Karpas-422 (cell line): Measurements from ENCODE around the gene AGFG1. TPM values are rescaled to one million over a fixed set of nuclear protein-coding genes. Genes with fewer than 3 reads are reported as not detected.

Source experiments
- DNase-seq: peaks from one replicate; pipeline ENCODE4 v3.0.0-alpha.2; 2015
- H2AFZ ChIP-seq: fragments of 200-600 bp; sonication (generic); 2 replicates; pipeline ENCODE4 v1.6.1; 2014; ENCODE audit warnings: antibody characterized with exemption, low read length, mixed read lengths
- H3K27ac ChIP-seq: fragments of 200-600 bp; sonication (generic); 2 replicates; pipeline ENCODE4 v1.5.1; 2014; ENCODE audit warnings: mild to moderate bottlenecking, low read length, moderate library complexity
- H3K27me3 ChIP-seq: fragments of 200-600 bp; sonication (generic); 2 replicates; pipeline ENCODE4 v1.6.1; 2014; ENCODE audit warnings: low read length, mixed read lengths
- H3K36me3 ChIP-seq: fragments of 200-600 bp; sonication (generic); 2 replicates; pipeline ENCODE4 v1.6.1; 2014; ENCODE audit warnings: low read length, mixed read lengths; ENCODE audit not compliant: insufficient read depth
- H3K4me1 ChIP-seq: fragments of 200-600 bp; sonication (generic); 2 replicates; pipeline ENCODE4 v1.6.1; 2014; ENCODE audit warnings: mild to moderate bottlenecking, low read length, mixed read lengths
- H3K4me2 ChIP-seq: fragments of 200-600 bp; sonication (generic); 2 replicates; pipeline ENCODE4 v1.6.1; 2014; ENCODE audit warnings: low read length, low read depth, mild to moderate bottlenecking; ENCODE audit not compliant: poor library complexity, severe bottlenecking
- H3K4me3 ChIP-seq: fragments of 200-600 bp; sonication (generic); 2 replicates; pipeline ENCODE4 v1.5.1; 2014; ENCODE audit warnings: mild to moderate bottlenecking, antibody characterized with exemption, low read length, mixed read lengths
- H3K79me2 ChIP-seq: fragments of 200-600 bp; sonication (generic); 2 replicates; pipeline ENCODE4 v1.6.1; 2014; ENCODE audit warnings: mild to moderate bottlenecking, low read length, mixed read lengths
- H3K9ac ChIP-seq: fragments of 200-600 bp; sonication (generic); 2 replicates; pipeline ENCODE4 v1.6.0; 2014; ENCODE audit warnings: low read length
- H3K9me2 ChIP-seq: fragments of 200-600 bp; sonication (generic), shearing (Covaris generic); replicated peaks from 2 replicates; pipeline ENCODE4 v1.6.0; 2014; ENCODE audit warnings: mild to moderate bottlenecking, low read length, moderate library complexity; ENCODE audit not compliant: insufficient read depth
- H3K9me3 ChIP-seq: fragments of 300-700, 200-600 bp; sonication (generic); 2 replicates; pipeline ENCODE4 v1.6.1; 2014; ENCODE audit warnings: low read length, mixed read lengths
- H4K20me1 ChIP-seq: fragments of 200-600 bp; sonication (generic); 2 replicates; pipeline ENCODE4 v1.6.1; 2014; ENCODE audit warnings: mild to moderate bottlenecking, antibody characterized with exemption, low read length, low read depth; ENCODE audit not compliant: insufficient read depth
- total RNA-seq: library from RNA; depleted of rRNA; stranded (reverse); fragments of >200 nt; shearing (Covaris generic); gene quantifications from 2 replicates; pipeline ENCODE4 v1.2.3, GENCODE V29; 2014; ENCODE audit warnings: low replicate concordance

AGFG1 gene
- total RNA-seq, 1 experiment from 2014 or later: 121 TPM

DNA sequence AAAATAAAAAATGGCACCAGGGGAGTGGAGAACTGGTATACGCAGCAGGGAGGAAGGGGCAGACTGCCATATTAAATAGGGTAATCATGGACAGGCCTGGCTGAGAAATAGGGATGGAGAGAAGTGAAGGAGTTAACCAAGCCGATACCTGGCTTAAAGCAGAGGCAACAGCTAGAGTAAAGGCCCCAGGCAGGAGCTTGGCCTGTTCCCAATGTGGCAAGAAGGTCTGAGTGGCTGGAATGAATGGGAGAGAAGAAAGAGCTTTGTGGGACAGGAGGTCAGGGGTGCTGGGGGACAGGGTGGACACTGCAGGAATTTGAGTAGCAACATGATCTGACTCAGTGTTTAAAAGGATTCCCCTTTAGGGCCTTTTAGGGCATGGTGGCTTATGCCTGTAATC, 15.9 kb upstream of the AGFG1 start:
- Histone ChIP-seq H3K4me3 (no peak overlapping the region), H3K9me3 (no peaks in the 10 kb centered on the region), H4K20me1 (no peaks in the 10 kb centered on the region), H3K36me3 (no peaks in the 10 kb centered on the region), H3K4me1 (peaks cover 22% of the 10 kb centered on the region), H3K4me2 (no peak overlapping the region), H3K9me2 (no peaks in the 10 kb centered on the region), H3K27ac (no peak overlapping the region), H3K79me2 (no peaks in the 10 kb centered on the region), H3K27me3 (no peaks in the 10 kb centered on the region), H3K9ac (no peak overlapping the region), H2AFZ (no peak overlapping the region)
- no peak for DNase-seq

DNA sequence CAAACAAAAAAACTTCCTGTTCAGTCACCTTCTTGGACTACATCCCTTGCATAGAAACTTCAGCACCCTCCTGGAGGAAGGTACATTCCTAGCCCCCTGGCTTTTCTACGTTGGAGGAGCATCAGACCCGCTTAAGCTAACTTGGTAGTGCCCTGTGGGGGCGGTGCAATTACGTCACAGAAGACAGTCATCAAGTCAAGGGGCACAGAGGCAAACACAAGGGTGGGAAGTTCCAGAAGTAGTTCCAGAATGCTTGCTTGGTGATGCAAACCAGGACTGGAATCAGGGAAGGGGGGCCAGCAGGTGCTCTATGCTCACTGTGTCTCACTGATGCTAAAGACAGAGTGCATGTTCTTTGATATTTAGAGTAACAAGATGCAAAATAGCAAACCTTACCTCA, 15.2 kb upstream of the AGFG1 start:
- Histone ChIP-seq H3K27ac (no peak overlapping the region), H3K4me1 (peaks cover 22% of the 10 kb centered on the region), H2AFZ (no peak overlapping the region), H3K9ac (no peak overlapping the region), H3K4me2 (no peak overlapping the region), H3K9me2 (no peaks in the 10 kb centered on the region), H4K20me1 (no peaks in the 10 kb centered on the region), H3K79me2 (no peaks in the 10 kb centered on the region), H3K9me3 (no peaks in the 10 kb centered on the region), H3K4me3 (no peak overlapping the region), H3K36me3 (no peaks in the 10 kb centered on the region), H3K27me3 (no peaks in the 10 kb centered on the region)
- no peak for DNase-seq

DNA sequence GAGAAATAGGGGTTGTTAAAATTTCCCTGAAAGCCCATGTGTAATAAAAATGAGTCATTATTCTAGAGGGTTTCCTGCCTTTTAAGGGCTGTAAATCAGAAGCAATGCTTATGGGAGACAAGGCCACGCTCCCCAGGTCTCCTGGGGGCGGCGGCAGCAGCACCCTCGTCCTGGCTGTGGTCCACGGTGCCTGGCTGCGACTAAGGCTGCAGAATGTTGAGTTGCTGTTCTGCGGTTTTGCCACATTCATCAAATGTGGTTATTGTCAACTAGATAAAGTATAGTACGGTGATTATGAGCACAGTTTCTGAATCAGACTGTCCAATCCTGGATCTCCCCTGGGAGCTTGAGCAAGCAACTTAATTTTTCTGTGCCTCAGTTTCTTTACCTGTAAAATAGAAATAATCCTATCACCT, 11.9 kb upstream of the AGFG1 start:
- H3K27ac ChIP-seq: no peak overlapping the region
- H3K9me2 ChIP-seq: no peaks in the 10 kb centered on the region
- H3K4me2 ChIP-seq: peak overlapping the region; percentile 46
- peaks cover 34% of the 10 kb centered on the region for H3K4me1 ChIP-seq
- no peaks in the 10 kb centered on the region for H4K20me1 ChIP-seq
- no peak overlapping the region for H2AFZ ChIP-seq
- no peaks in the 10 kb centered on the region for H3K9me3 ChIP-seq
- H3K36me3 ChIP-seq: no peaks in the 10 kb centered on the region
- DNase-seq: peak; percentile 83
- no peaks in the 10 kb centered on the region for H3K27me3 ChIP-seq
- no peak overlapping the region for H3K9ac ChIP-seq
- no peaks in the 10 kb centered on the region for H3K79me2 ChIP-seq
- no peak overlapping the region for H3K4me3 ChIP-seq

DNA sequence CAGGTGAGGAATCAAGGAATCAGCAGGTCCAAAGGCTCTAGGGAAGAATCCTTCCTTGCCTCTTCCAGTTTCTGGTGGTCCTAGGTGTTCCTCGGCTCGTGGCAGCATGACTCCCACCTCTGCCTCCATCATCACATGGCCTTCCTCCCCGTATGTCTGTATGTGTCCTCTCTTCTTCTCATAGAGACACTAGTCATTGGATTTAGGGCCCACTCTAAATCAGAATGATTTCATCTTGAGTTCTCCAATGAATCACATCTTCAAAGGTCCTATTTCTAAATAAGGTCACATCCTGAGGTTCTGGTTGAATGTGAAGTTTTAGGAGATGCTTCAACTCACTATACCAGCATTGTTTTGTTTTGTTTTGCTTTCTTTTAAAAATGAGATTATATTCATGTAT, 11.1 kb upstream of the AGFG1 start:
- peak; percentile 38 for DNase-seq
- no peak overlapping the region for H2AFZ ChIP-seq

DNA sequence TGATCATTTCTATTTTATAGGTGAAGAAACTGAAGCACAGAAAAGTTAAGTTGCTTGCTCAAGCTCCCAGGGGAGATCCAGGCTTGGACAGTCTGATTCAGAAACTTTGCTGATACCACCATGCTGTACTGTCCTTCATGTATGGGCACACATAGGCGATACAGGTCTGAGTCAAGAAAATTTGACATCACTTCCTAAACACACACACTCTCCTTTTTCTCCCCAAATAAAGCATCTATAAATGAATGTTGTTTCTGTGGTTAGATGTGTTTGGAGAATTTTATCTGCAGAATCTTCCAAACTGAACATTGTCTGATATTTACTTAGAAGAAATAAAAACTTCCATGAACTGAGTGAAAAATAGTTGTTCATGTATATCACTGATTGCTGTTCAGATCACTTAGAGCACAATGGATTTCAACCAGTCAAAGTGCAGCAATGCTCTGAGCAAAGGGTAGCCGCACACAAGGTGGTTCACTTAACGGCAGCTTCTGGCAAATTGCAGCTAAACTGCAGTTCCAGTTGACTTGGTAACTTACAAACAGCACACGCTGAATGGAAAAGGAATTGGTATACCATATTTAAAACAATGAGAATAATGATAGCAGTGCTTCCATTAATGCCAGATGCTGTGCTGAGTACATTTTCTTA, 10.0 kb upstream of the AGFG1 start:
- H3K27ac ChIP-seq: no peak overlapping the region
- no peaks in the 10 kb centered on the region for H3K9me3 ChIP-seq
- DNase-seq: peak; percentile 27
- no peak overlapping the region for H2AFZ ChIP-seq
- H3K9me2 ChIP-seq: no peaks in the 10 kb centered on the region
- H3K27me3 ChIP-seq: no peaks in the 10 kb centered on the region
- H3K4me2 ChIP-seq: no peak overlapping the region
- no peaks in the 10 kb centered on the region for H3K79me2 ChIP-seq
- no peak overlapping the region for H3K9ac ChIP-seq
- no peaks in the 10 kb centered on the region for H3K36me3 ChIP-seq
- H3K4me3 ChIP-seq: no peak overlapping the region
- peaks cover 30% of the 10 kb centered on the region for H3K4me1 ChIP-seq
- no peaks in the 10 kb centered on the region for H4K20me1 ChIP-seq

More for the DNA sequence above, 11.1 kb upstream of the AGFG1 start:
- no peaks in the 10 kb centered on the region for H3K9me2 ChIP-seq
- H3K4me1 ChIP-seq: peaks cover 34% of the 10 kb centered on the region
- H3K36me3 ChIP-seq: no peaks in the 10 kb centered on the region
- H3K4me3 ChIP-seq: no peak overlapping the region
- peak overlapping the region; percentile 46 for H3K4me2 ChIP-seq
- no peaks in the 10 kb centered on the region for H4K20me1 ChIP-seq
- no peaks in the 10 kb centered on the region for H3K27me3 ChIP-seq
- no peaks in the 10 kb centered on the region for H3K79me2 ChIP-seq
- no peak overlapping the region for H3K9ac ChIP-seq
- no peak overlapping the region for H3K27ac ChIP-seq
- no peaks in the 10 kb centered on the region for H3K9me3 ChIP-seq

DNA sequence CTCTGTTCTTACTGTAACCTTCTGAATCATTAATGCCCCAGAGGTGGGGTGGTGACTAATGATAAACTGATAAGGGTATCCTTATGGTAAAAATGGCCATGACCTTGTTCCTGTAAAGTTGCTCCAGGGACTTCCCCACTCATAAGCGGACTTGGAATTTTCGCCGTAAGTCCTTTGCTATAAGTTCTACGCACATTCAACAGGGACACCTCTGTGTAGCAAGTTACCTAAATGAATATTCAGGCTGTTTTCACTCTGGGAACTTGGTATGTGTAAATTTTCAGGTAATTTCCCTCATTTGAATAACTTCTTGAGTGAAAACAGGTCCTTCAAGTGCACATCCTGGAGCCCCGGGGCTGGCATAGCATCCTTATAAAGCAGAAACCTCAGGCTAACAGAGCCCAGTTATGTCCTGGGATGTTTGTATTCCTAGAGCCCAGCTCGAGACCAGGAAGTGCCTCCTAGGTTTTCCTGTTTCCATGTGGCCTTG, 9.4 kb upstream of the AGFG1 start:
- no peak overlapping the region for H3K27ac ChIP-seq
- peak; percentile 31 for DNase-seq

DNA sequence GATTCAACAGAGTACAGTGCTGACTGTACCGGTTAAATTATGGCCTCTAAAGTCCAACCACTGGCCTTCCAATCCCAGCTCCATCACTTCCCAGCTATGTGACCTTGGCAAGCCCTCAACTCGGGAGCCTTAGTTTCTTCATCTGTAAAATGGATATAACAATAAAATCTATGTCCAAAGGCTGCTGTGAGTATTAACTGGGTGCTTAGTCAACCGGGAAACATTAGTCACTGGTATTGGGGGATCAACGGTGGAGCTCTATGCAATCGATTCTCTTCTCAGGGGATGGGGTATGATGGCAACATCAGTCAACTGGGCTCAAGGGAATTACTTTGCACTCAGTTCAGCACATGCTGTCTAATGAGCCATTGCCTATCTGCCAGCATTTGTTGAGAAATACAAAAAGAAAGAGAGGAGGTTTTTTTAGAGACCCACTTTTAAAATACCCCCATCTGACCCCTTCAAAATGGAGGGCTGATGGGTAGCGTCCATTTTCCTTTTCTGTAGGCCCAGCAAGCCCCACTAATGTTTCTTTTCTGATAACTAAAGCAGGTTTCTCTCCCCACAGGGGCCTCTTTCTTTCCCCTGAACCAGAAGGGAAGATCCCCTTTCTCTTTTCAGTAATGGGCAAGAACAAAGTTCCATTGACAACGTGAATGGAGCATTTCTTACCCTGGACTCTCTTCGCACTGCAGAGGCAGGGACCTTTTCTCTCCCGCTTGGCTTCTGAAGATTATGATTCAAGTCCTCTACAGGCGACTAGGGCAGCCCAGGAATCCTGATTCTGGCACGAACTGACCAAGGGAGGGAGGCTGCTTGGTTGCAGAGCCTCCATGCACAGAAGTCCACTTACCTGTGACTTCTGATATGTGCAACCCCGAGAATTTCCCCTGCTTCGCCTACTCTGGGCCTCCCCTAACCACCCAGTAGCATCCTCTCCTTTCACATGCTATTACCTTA, 8.7 kb upstream of the AGFG1 start:
- no peak overlapping the region for H3K4me2 ChIP-seq
- no peaks in the 10 kb centered on the region for H3K27me3 ChIP-seq
- H3K9me2 ChIP-seq: no peaks in the 10 kb centered on the region
- no peaks in the 10 kb centered on the region for H3K9me3 ChIP-seq
- no peak overlapping the region for H2AFZ ChIP-seq
- H3K27ac ChIP-seq: no peak overlapping the region
- no peaks in the 10 kb centered on the region for H3K36me3 ChIP-seq
- H4K20me1 ChIP-seq: no peaks in the 10 kb centered on the region
- H3K4me1 ChIP-seq: peaks cover 30% of the 10 kb centered on the region
- no peaks in the 10 kb centered on the region for H3K79me2 ChIP-seq
- H3K9ac ChIP-seq: no peak overlapping the region
- peak; percentile 34 for DNase-seq
- no peak overlapping the region for H3K4me3 ChIP-seq

More for the DNA sequence above, 9.4 kb upstream of the AGFG1 start:
- H3K4me3 ChIP-seq: no peak overlapping the region
- no peak overlapping the region for H3K9ac ChIP-seq
- peaks cover 30% of the 10 kb centered on the region for H3K4me1 ChIP-seq
- no peaks in the 10 kb centered on the region for H3K79me2 ChIP-seq
- no peaks in the 10 kb centered on the region for H3K36me3 ChIP-seq
- no peaks in the 10 kb centered on the region for H3K9me3 ChIP-seq
- no peaks in the 10 kb centered on the region for H3K9me2 ChIP-seq
- no peaks in the 10 kb centered on the region for H3K27me3 ChIP-seq
- no peaks in the 10 kb centered on the region for H4K20me1 ChIP-seq
- no peak overlapping the region for H2AFZ ChIP-seq
- H3K4me2 ChIP-seq: no peak overlapping the region

DNA sequence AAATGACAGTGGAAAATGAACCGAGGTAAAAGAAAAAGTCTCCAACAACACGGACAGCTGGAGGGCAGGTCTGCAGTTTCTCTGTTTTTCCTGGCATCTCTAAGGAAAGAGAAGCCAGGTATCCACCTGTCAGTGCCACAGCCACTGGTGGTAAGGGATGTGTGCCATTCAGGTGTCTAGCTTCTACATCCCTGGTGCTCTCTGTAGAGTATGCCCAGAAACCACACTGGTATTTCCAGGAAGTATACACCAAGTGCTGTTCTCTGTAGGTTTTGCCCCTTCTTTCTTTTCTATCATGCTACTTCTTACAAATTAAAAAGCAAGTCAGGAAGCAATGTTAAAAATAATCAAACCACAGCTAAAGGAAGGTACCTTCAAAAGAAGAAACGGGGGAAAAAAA, 7.6 kb upstream of the AGFG1 start:
- Histone ChIP-seq H3K79me2 (no peaks in the 10 kb centered on the region), H3K27me3 (no peaks in the 10 kb centered on the region), H3K4me1 (peaks cover 27% of the 10 kb centered on the region), H3K36me3 (no peaks in the 10 kb centered on the region), H3K9me2 (no peaks in the 10 kb centered on the region), H3K9me3 (no peaks in the 10 kb centered on the region), H4K20me1 (no peaks in the 10 kb centered on the region), H3K9ac (no peak overlapping the region), H3K4me3 (no peak overlapping the region), H3K27ac (no peak overlapping the region), H2AFZ (no peak overlapping the region), H3K4me2 (no peak overlapping the region)
- no peak for DNase-seq
